ENCODE measurements around the gene DCHS1.

- TF ChIP-seq POLR2A (IDR thresholded peaks at IDR 0.05; ENCODE audit: low read depth, low read length) (no peak), POLR2AphosphoS5 (IDR thresholded peaks at IDR 0.05; ENCODE audit: low read depth, low read length) (no peak), PAX5 (IDR thresholded peaks at IDR 0.05; ENCODE audit: insufficient read depth, low read length, severe bottlenecking) (no peak), SPI1 (IDR thresholded peaks at IDR 0.05; ENCODE audit: low read depth, low read length) (no peak), TAF1 (IDR thresholded peaks at IDR 0.05; ENCODE audit: low read depth, low read length) (no peak)
Measured at GRCh38 chr11:6666302-6667183, 10.9 kb upstream of the DCHS1 start.

Data from GM12891 (cell line).